Mononuclear cell (primary cell): Measurements from ENCODE around the gene PEX1. TPM values are rescaled to one million over a fixed set of nuclear protein-coding genes. Genes with fewer than 3 reads are reported as not detected.
"Not testable (repeated sequence)": the region's sequence is repeated elsewhere in the genome, so short reads cannot be mapped to it uniquely, and the experiment has no call there.

Source experiments
- H3K27me3 ChIP-seq: 2 replicates; pipeline ENCODE4 v1.6.0; 2011; ENCODE audit warnings: low read length, control low read depth; ENCODE audit not compliant: insufficient read depth
- H3K4me1 ChIP-seq: 2 replicates; pipeline ENCODE4 v1.5.1; 2011; ENCODE audit warnings: mild to moderate bottlenecking, low read length, control low read depth; ENCODE audit not compliant: insufficient read depth
- H3K4me3 ChIP-seq: 2 replicates; pipeline ENCODE4 v1.5.1; 2011; ENCODE audit warnings: mild to moderate bottlenecking, low read length, moderate library complexity
- H3K9me3 ChIP-seq: 2 replicates; pipeline ENCODE4 v1.5.1; 2011; ENCODE audit warnings: low read depth, mild to moderate bottlenecking, control low read depth, low read length
- total RNA-seq: library from RNA; depleted of rRNA; stranded (reverse); fragments of >200 nt; gene quantifications from one replicate; pipeline ENCODE4 v1.2.3, GENCODE V29; 2012

PEX1 gene
- total RNA-seq, 1 donor = 31.6 TPM

GRCh38 chr7:92484226-92484625 is 44.1 kb downstream of the PEX1 start:
- H3K4me1 ChIP-seq, H3K9me3 ChIP-seq, H3K27me3 ChIP-seq, H3K4me3 ChIP-seq: not testable (repeated sequence)

- not testable (repeated sequence) for H3K4me3 ChIP-seq, H3K27me3 ChIP-seq, H3K9me3 ChIP-seq, H3K4me1 ChIP-seq
These were observed 44.7 kb downstream of the PEX1 start for GRCh38 chr7:92483624-92484023.

DNA sequence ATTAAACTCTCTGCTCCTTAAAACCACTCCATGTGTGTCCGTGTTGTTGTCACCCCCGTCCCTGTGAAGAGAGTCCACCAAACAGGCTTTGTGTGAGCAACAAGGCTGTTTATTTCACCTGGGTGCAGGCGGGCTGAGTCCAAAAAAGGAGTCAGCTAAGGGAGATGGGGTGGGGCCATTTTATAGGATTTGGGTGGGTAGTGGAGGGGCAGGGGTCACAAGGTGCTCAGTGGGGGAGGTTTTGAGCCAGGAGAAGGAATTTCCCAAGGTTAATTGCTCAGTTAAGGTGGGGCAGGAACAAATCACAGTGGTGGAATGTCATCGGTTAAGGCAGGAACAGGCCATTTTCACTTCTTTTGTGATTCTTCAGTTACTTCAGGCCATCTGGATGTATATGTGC is 49.2 kb downstream of the PEX1 start:
- H3K27me3 ChIP-seq, H3K4me3 ChIP-seq, H3K4me1 ChIP-seq, H3K9me3 ChIP-seq: not testable (repeated sequence)

GRCh38 chr7:92478711-92479110 is 49.6 kb downstream of the PEX1 start:
- H3K4me1 ChIP-seq = no peaks in the 10 kb centered on the region
- no peaks in the 10 kb centered on the region for H3K9me3 ChIP-seq
- H3K27me3 ChIP-seq = no peaks in the 10 kb centered on the region
- H3K4me3 ChIP-seq = no peak overlapping the region

DNA sequence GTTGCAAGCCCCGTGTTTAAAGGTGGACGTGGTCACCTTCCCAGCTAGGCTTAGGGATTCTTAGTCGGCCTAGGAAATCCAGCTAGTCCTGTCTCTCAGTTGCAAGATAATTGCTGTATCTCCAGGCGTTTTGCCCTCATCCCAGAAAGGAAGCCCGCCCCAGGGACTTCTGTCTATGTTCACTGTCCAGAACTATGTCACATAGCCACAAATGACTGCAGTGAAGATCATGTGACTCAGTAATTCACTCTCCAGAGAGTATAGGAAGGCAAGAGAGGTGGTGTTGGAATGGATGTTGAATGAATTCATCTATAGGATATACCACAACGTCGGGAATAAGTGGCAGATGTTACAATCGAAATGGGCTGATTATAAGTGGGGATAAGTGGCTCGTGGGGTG is 50.2 kb downstream of the PEX1 start:
- no peaks in the 10 kb centered on the region for H3K4me1 ChIP-seq
- H3K27me3 ChIP-seq = no peaks in the 10 kb centered on the region
- no peak overlapping the region for H3K4me3 ChIP-seq
- H3K9me3 ChIP-seq = no peaks in the 10 kb centered on the region

- H3K9me3 ChIP-seq, H3K4me1 ChIP-seq, H3K4me3 ChIP-seq, H3K27me3 ChIP-seq: not testable (repeated sequence)
These were observed 50.6 kb downstream of the PEX1 start, which contains the start of gene ERVW-1 for GRCh38 chr7:92477681-92478080. Gene ERVW-1, minus strand, starts transcription at chr7:92477946. Its CDS starts 7,565 bp downstream, at chr7:92470381.

DNA sequence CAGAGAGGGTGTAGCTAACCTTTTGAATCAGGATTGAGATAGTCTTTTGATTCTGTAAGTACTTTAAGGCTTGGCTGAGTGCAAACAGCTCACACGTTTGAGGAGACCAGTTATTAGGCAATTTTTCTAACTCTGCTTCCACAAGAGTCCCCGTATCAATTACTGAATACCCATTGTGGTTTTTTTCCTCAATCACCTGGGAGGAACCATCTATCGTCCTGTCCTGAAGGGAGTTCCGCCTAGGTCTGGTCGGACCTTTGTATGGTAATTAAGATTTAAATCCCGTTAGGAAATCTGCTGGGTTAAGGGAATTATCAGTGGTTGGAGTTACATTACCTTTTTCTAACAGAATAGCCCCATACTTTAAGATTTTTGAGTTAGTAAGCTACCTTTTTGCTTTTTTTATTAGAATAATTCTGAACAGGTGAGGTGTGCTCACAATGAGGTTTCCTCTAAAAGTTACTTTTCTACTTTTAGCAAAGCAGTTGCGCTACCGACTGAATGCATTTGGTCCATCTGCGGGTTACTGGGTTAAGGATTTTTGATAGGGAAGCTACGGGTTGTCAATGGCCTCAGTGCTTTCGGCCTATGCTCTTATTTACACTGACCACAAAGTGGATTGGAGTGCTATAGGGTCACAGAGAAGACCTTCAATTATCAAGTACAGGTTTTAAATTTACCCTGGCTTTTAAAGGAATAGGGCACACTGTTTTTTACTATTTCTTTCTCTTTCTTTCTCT is 52.3 kb downstream of the PEX1 start:
- not testable (repeated sequence) for H3K27me3 ChIP-seq, H3K4me1 ChIP-seq, H3K4me3 ChIP-seq, H3K9me3 ChIP-seq

DNA sequence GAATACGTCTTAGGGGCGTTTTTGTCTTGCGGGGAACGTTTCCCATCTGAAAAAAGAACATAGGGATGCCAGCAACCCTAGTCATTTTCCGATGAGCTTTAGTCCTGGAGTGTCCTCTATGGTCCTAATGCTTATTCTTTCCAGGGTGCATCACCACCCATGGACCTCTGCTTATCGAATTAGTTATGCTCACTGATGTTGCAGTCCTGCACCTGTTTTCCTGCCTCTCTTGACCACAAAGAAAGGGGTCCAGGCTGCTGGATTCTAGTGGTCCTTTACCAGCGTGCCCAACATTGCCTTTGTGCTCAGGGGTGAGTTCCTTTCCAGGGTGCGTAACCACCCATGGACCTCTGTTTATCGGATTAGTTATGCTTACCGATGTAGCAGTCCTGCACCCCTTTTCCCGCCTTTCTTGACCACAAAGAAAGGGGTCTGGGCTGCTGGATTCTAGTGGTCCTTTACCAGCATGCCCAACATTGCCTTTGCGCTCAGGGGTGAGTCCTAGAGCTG is 53.0 kb downstream of the PEX1 start:
- H3K27me3 ChIP-seq, H3K9me3 ChIP-seq, H3K4me1 ChIP-seq, H3K4me3 ChIP-seq: not testable (repeated sequence)

DNA sequence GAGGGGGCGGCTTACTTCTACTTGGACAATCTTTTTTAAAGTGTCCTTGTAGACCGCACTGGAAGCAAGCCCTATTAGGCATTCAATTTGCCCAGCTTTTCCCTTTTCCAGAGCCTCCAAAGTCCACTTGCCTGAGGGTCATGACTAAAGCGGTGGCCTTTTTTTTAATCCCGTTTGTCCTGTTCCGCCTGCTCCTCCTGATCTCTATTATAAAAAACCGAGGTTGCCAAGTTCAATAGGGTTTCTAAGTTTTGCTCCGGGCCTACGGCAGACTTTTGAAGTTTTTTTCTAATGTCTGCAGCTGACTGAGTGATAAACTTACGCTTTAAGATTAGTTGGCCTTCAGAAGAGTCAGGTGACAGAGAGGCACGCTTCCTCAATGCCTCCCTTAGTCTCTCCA is 54.3 kb downstream of the PEX1 start:
- H3K9me3 ChIP-seq, H3K4me1 ChIP-seq, H3K4me3 ChIP-seq, H3K27me3 ChIP-seq: not testable (repeated sequence)

- H3K4me3 ChIP-seq, H3K27me3 ChIP-seq, H3K9me3 ChIP-seq, H3K4me1 ChIP-seq: not testable (repeated sequence)
These were observed 59.7 kb downstream of the PEX1 start for GRCh38 chr7:92468589-92468988.

- H3K4me3 ChIP-seq = no peak overlapping the region
- H3K4me1 ChIP-seq = no peaks in the 10 kb centered on the region
- H3K9me3 ChIP-seq = no peaks in the 10 kb centered on the region
- H3K27me3 ChIP-seq = no peaks in the 10 kb centered on the region
These were observed 61.6 kb downstream of the PEX1 start for GRCh38 chr7:92466682-92467081.

- Histone ChIP-seq H3K27me3 (no peaks in the 10 kb centered on the region), H3K4me3 (no peak overlapping the region), H3K9me3 (no peaks in the 10 kb centered on the region), H3K4me1 (no peaks in the 10 kb centered on the region)
These were observed 63.8 kb downstream of the PEX1 start for GRCh38 chr7:92464515-92464914.

GRCh38 chr7:92462560-92462959 is 65.8 kb downstream of the PEX1 start:
- H3K9me3 ChIP-seq = no peaks in the 10 kb centered on the region
- no peak overlapping the region for H3K4me3 ChIP-seq
- no peaks in the 10 kb centered on the region for H3K27me3 ChIP-seq
- H3K4me1 ChIP-seq = no peaks in the 10 kb centered on the region

- H3K4me3 ChIP-seq = no peak overlapping the region
- H3K27me3 ChIP-seq = no peaks in the 10 kb centered on the region
- no peaks in the 10 kb centered on the region for H3K9me3 ChIP-seq
- H3K4me1 ChIP-seq = no peaks in the 10 kb centered on the region
These were observed 67.0 kb downstream of the PEX1 start for GRCh38 chr7:92461027-92462003.

DNA sequence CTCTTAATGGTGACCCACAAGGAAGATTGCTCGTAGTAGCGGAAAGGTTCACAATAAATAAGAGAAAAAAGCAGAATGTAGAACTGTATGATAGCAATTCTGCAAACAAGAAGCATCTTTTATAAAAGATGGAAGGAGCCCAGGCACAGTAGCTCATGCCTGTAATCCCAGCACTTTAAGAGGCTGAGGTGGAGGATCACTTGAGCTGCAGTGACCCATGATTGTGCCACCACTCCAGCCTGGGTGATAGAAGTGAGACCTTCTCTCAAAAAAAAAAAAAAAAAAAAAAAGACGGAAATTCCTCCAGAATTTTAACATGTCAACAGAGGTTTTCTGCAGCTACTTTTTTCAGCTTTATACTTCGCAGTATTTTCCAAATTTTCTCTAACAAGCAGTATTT is 67.8 kb downstream of the PEX1 start:
- no peaks in the 10 kb centered on the region for H3K27me3 ChIP-seq

More for the DNA sequence above, 67.8 kb downstream of the PEX1 start:
- Histone ChIP-seq H3K9me3 (no peaks in the 10 kb centered on the region), H3K4me3 (no peak overlapping the region), H3K4me1 (no peaks in the 10 kb centered on the region)
